Fibroblast of skin of scalp (primary cell): ENCODE measurements around the gene SYP.
A peak's percentile ranks its signal among the peaks of the same experiment; 100 is the strongest.
"Not testable (repeated sequence)": the region's sequence is repeated elsewhere in the genome, so short reads cannot be mapped to it uniquely, and the experiment has no call there.

Experiments used
- DNase-seq: peaks from one replicate; pipeline ENCODE4 v3.0.0-alpha.2; 2013

SYP gene

GRCh38 chrX:49165901-49166881 is 33.8 kb downstream of the SYP start:
- DNase-seq, result peak; percentile 58

GRCh38 chrX:49164589-49165360 is 35.2 kb downstream of the SYP start:
- DNase-seq, result no peak

GRCh38 chrX:49163555-49164419 is 36.2 kb downstream of the SYP start:
- peak; percentile 83 for DNase-seq

- DNase-seq, result no peak
Observed at GRCh38 chrX:49162620-49163019, 37.4 kb downstream of the SYP start, which contains the start of gene MAGIX. Gene MAGIX, plus strand, starts transcription at chrX:49162758. Its CDS starts 132 bp downstream, at chrX:49162890.

- no peak for DNase-seq
Observed at GRCh38 chrX:49161632-49162031, 38.4 kb downstream of the SYP start.

- no peak for DNase-seq
Observed at GRCh38 chrX:49160908-49161307, 39.1 kb downstream of the SYP start.

- no peak for DNase-seq
Observed at GRCh38 chrX:49157194-49157593, 42.8 kb downstream of the SYP start.

GRCh38 chrX:49155900-49156837 is 43.8 kb downstream of the SYP start:
- DNase-seq, result peak; percentile 92

- peak; percentile 71 for DNase-seq
Observed at GRCh38 chrX:49155243-49155899, 44.6 kb downstream of the SYP start.

- no peak for DNase-seq
Observed at GRCh38 chrX:49153467-49153866, 46.5 kb downstream of the SYP start.

- not testable (repeated sequence) for DNase-seq
Observed at GRCh38 chrX:49149291-49149690, 50.7 kb downstream of the SYP start.

- not testable (repeated sequence) for DNase-seq
Observed at GRCh38 chrX:49148390-49149100, 51.4 kb downstream of the SYP start.

- DNase-seq, result no peak
Observed at GRCh38 chrX:49147936-49148335, 52.1 kb downstream of the SYP start.

GRCh38 chrX:49147282-49147681 is 52.7 kb downstream of the SYP start:
- DNase-seq, result no peak

GRCh38 chrX:49143154-49143553 is 56.8 kb downstream of the SYP start:
- DNase-seq, result not testable (repeated sequence)

GRCh38 chrX:49142264-49142663 is 57.7 kb downstream of the SYP start:
- not testable (repeated sequence) for DNase-seq

GRCh38 chrX:49139713-49140112 is 60.3 kb downstream of the SYP start:
- no peak for DNase-seq
